Choroid plexus epithelial cell (primary cell): ENCODE data around the gene GCSAM.

Experiments
- DNase-seq: peaks from one replicate; pipeline ENCODE4 v3.0.0-alpha.2; 2010; ENCODE audit warnings: low read depth
- H3K4me3 ChIP-seq: 2 replicates; pipeline ENCODE4 v1.5.1; 2011; ENCODE audit warnings: low read depth, mild to moderate bottlenecking, control low read depth, low read length, moderate library complexity
- CTCF ChIP-seq: conservative IDR thresholded peaks from 2 replicates; pipeline ENCODE4 v1.5.1; 2011; ENCODE audit warnings: low read depth, mild to moderate bottlenecking, control low read depth, inconsistent platforms, low read length, moderate library complexity

The GCSAM gene

GRCh38 chr3:112117415-112117814 is 15.6 kb downstream of the GCSAM start:
- no peak for DNase-seq
- no peak for TF ChIP-seq CTCF
- no peak overlapping the region for H3K4me3 ChIP-seq

GRCh38 chr3:112116748-112117186 is 16.3 kb downstream of the GCSAM start:
- DNase-seq: peak; percentile 30
- TF ChIP-seq CTCF: no peak
- H3K4me3 ChIP-seq: peak overlapping the region; percentile 32

GRCh38 chr3:112115806-112116383 is 17.2 kb downstream of the GCSAM start:
- no peak overlapping the region for H3K4me3 ChIP-seq
- DNase-seq: no peak
- no peak for TF ChIP-seq CTCF

- no peak for DNase-seq
- H3K4me3 ChIP-seq: no peak overlapping the region
- TF ChIP-seq CTCF: no peak
These were observed 17.8 kb downstream of the GCSAM start for GRCh38 chr3:112115161-112115739.

- DNase-seq: no peak
- no peak overlapping the region for H3K4me3 ChIP-seq
- no peak for TF ChIP-seq CTCF
These were observed 18.4 kb downstream of the GCSAM start for GRCh38 chr3:112114576-112115160.

GRCh38 chr3:112111785-112112402 is 21.2 kb downstream of the GCSAM start:
- peak; percentile 91 for DNase-seq
- peak; percentile 90 for TF ChIP-seq CTCF
- H3K4me3 ChIP-seq: no peak overlapping the region
